H9 (cell line): ENCODE results near the gene KRT71. TPM values are rescaled to one million over a fixed set of nuclear protein-coding genes. Genes with fewer than 3 reads are reported as not detected.
A peak's percentile ranks its signal among the peaks of the same experiment; 100 is the strongest.

ENCODE experiments used
- DNase-seq: peaks from one replicate; pipeline ENCODE4 v3.0.0-alpha.2; 2017
- H2AFZ ChIP-seq: one replicate; pipeline ENCODE4 v1.6.1; 2013; ENCODE audit warnings: mild to moderate bottlenecking, low read length, control low read depth, moderate library complexity
- H2AK5ac ChIP-seq: 2 replicates; pipeline ENCODE4 v1.6.1; 2013; ENCODE audit warnings: low read length, control low read depth, mixed read lengths; ENCODE audit not compliant: insufficient read length
- H2BK120ac ChIP-seq: one replicate; pipeline ENCODE4 v1.6.1; 2013; ENCODE audit warnings: low read depth, mild to moderate bottlenecking, low read length, control low read depth, inconsistent platforms; ENCODE audit not compliant: poor library complexity, severe bottlenecking
- H2BK12ac ChIP-seq: 2 replicates; pipeline ENCODE4 v1.6.1; 2013; ENCODE audit warnings: low read length, control low read depth, mixed read lengths, low read depth; ENCODE audit not compliant: insufficient read length
- H2BK15ac ChIP-seq: 2 replicates; pipeline ENCODE4 v1.6.1; 2013; ENCODE audit warnings: low read depth, low read length, control low read depth
- H2BK20ac ChIP-seq: one replicate; pipeline ENCODE4 v1.6.1; 2013; ENCODE audit warnings: low read depth, mild to moderate bottlenecking, low read length, control low read depth, inconsistent platforms; ENCODE audit not compliant: poor library complexity, severe bottlenecking
- H2BK5ac ChIP-seq: 2 replicates; pipeline ENCODE4 v1.6.1; 2013; ENCODE audit warnings: low read length, control low read depth, mixed read lengths; ENCODE audit not compliant: insufficient read length
- H3K14ac ChIP-seq: 2 replicates; pipeline ENCODE4 v1.6.1; 2013; ENCODE audit warnings: low read length, control low read depth; ENCODE audit not compliant: insufficient read depth
- H3K18ac ChIP-seq: 2 replicates; pipeline ENCODE4 v1.6.1; 2013; ENCODE audit warnings: low read depth, mild to moderate bottlenecking, mixed read lengths, low read length, control low read depth; ENCODE audit not compliant: insufficient read length
- H3K23ac ChIP-seq: 2 replicates; pipeline ENCODE4 v1.6.1; 2013; ENCODE audit warnings: low read length, control low read depth, mixed read lengths, low read depth; ENCODE audit not compliant: insufficient read length
- H3K23me2 ChIP-seq: 2 replicates; pipeline ENCODE4 v1.6.1; 2013; ENCODE audit warnings: low read depth, mild to moderate bottlenecking, mixed read lengths, low read length, control low read depth; ENCODE audit not compliant: insufficient read length, poor library complexity, severe bottlenecking
- H3K27ac ChIP-seq: 2 replicates; pipeline ENCODE4 v1.5.1; 2013; ENCODE audit warnings: low read length, control low read depth, mixed read lengths, low read depth; ENCODE audit not compliant: insufficient read length
- H3K27me3 ChIP-seq: 2 replicates; pipeline ENCODE4 v1.6.1; 2013; ENCODE audit warnings: low read length, control low read depth, inconsistent platforms; ENCODE audit not compliant: insufficient read depth
- H3K4ac ChIP-seq: 2 replicates; pipeline ENCODE4 v1.6.1; 2013; ENCODE audit warnings: low read depth, mild to moderate bottlenecking, control low read depth, inconsistent platforms, low read length, moderate library complexity
- H3K4me1 ChIP-seq: 2 replicates; pipeline ENCODE4 v1.6.1; 2013; ENCODE audit warnings: low read length, control low read depth, inconsistent platforms; ENCODE audit not compliant: insufficient read depth
- H3K4me2 ChIP-seq: 2 replicates; pipeline ENCODE4 v1.6.1; 2013; ENCODE audit warnings: low read length, control low read depth, mixed read lengths; ENCODE audit not compliant: insufficient read length, insufficient read depth
- H3K56ac ChIP-seq: 2 replicates; pipeline ENCODE4 v1.6.1; 2013; ENCODE audit warnings: low read depth, mild to moderate bottlenecking, mixed read lengths, low read length, control low read depth; ENCODE audit not compliant: insufficient read length
- H3K79me1 ChIP-seq: 2 replicates; pipeline ENCODE4 v1.6.1; 2013; ENCODE audit warnings: low read depth, mild to moderate bottlenecking, moderate library complexity, low read length, control low read depth, inconsistent platforms; ENCODE audit not compliant: insufficient read depth, poor library complexity, severe bottlenecking
- H3K79me2 ChIP-seq: 2 replicates; pipeline ENCODE4 v1.6.1; 2013; ENCODE audit warnings: low read length, control low read depth, inconsistent platforms; ENCODE audit not compliant: insufficient read depth
- H3K9ac ChIP-seq: 2 replicates; pipeline ENCODE4 v1.6.1; 2013; ENCODE audit warnings: low read length, control low read depth, mixed read lengths; ENCODE audit not compliant: insufficient read length; ENCODE audit errors: extremely low read depth
- H3K9me3 ChIP-seq: one replicate; pipeline ENCODE4 v1.6.1; 2013; ENCODE audit warnings: low read depth, low read length, inconsistent platforms; ENCODE audit not compliant: control insufficient read depth
- H3T11ph ChIP-seq: one replicate; pipeline ENCODE4 v1.6.1; 2013; ENCODE audit warnings: mild to moderate bottlenecking, low read length, control low read depth, inconsistent platforms
- H4K20me1 ChIP-seq: one replicate; pipeline ENCODE4 v1.6.1; 2013; ENCODE audit not compliant: control insufficient read depth, insufficient read length, insufficient read depth
- H4K5ac ChIP-seq: 2 replicates; pipeline ENCODE4 v1.6.1; 2013; ENCODE audit warnings: low read depth, mild to moderate bottlenecking, mixed read lengths, low read length, control low read depth; ENCODE audit not compliant: insufficient read length
- H4K8ac ChIP-seq: replicated peaks from 2 replicates; pipeline ENCODE4 v1.6.1; 2013; ENCODE audit warnings: low read length, control low read depth, mixed read lengths, low read depth; ENCODE audit not compliant: insufficient read length
- H4K91ac ChIP-seq: 2 replicates; pipeline ENCODE4 v1.6.1; 2013; ENCODE audit warnings: low read depth, mild to moderate bottlenecking, moderate library complexity, mixed read lengths, low read length, control low read depth; ENCODE audit not compliant: insufficient read length
- H3K27ac Mint-ChIP-seq, 3 experiments: 2 replicates in 2 of 3; 3 replicates in 1 of 3; pipeline ENCODE4 v1.8.0; 2020 to 2021; ENCODE audit warnings: mixed read lengths in 3 of 3, mild to moderate bottlenecking in 1 of 3, moderate library complexity in 1 of 3
- H3K27me3 Mint-ChIP-seq: 2 replicates; pipeline ENCODE4 v1.8.0; 2021; ENCODE audit warnings: low read depth, mild to moderate bottlenecking, moderate library complexity, mixed read lengths
- H3K36me3 Mint-ChIP-seq, 3 experiments: 2 replicates in 2 of 3; 3 replicates in 1 of 3; pipeline ENCODE4 v1.8.0; 2020 to 2021; ENCODE audit warnings: low read depth in 3 of 3, mixed read lengths in 3 of 3; ENCODE audit not compliant: insufficient read depth in 1 of 3
- H3K4me1 Mint-ChIP-seq, 2 experiments: 2 replicates each; pipeline ENCODE4 v1.8.0; 2020; ENCODE audit warnings: mixed read lengths in 2 of 2
- H3K4me3 Mint-ChIP-seq, 2 experiments: 2 replicates in 1 of 2; 3 replicates in 1 of 2; pipeline ENCODE4 v1.8.0; 2020 to 2021; ENCODE audit warnings: mild to moderate bottlenecking in 2 of 2, mixed read lengths in 2 of 2, moderate library complexity in 1 of 2
- H3K9me3 Mint-ChIP-seq, 2 experiments: 2 replicates in 1 of 2; 3 replicates in 1 of 2; pipeline ENCODE4 v1.8.0; 2020; ENCODE audit warnings: mild to moderate bottlenecking in 2 of 2, mixed read lengths in 2 of 2, moderate library complexity in 1 of 2
- WGBS: extraction: QIAGEN DNeasy Blood & Tissue Kit; methylation state at CpG from one replicate; pipeline ENCODE4 v1.1.7; 2013; ENCODE audit warnings: missing lambda C conversion rate, low lambda C conversion rate, mixed read lengths; ENCODE audit not compliant: insufficient read length; ENCODE audit errors: extremely low coverage; 5-methylcytosine and 5-hydroxymethylcytosine counted together
- total RNA-seq: library from RNA; stranded (reverse); gene quantifications from 2 replicates; pipeline ENCODE4 v1.2.1, GENCODE V29; 2021
- TF ChIP-seq, protein P1 (sequence below): fragments of 200-600 bp; sonication (generic); conservative IDR thresholded peaks from 3 replicates; pipeline ENCODE4 v1.8.0; 2021; ENCODE audit warnings: antibody characterized with exemption, mild to moderate bottlenecking

The KRT71 gene
- total RNA-seq, 1 experiment from 2014 or later: not detected

DNA sequence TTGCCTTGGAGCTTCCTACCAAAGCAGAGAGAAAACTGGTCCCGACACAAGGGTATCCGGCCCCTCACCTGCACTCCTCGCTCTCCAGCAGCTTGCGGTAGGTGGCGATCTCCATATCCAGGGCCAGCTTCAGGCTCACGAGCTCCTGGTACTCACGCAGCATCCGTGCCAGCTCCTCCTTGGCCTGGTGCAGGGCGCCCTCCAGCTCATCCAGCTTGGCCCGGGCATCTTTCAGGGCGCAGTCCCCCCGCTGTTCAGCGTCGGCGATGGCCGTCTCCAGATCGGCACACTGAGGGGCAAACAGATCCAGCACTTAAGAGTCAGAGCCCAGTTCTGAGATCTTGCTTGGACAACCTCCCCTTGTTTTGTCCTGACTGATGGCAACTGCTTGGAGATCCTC lies 34.6 kb upstream of the KRT71 start:
- Histone ChIP-seq H4K91ac (no peak overlapping the region), H3K18ac (no peak overlapping the region), H4K20me1 (no peaks in the 10 kb centered on the region), H2BK5ac (no peak overlapping the region), H3K27me3 (no peaks in the 10 kb centered on the region), H3K56ac (no peak overlapping the region), H3K23ac (no peak overlapping the region), H3T11ph (no peak overlapping the region), H3K9me3 (peaks cover 15% of the 10 kb centered on the region), H2BK15ac (no peak overlapping the region), H3K79me2 (no peaks in the 10 kb centered on the region), H2BK12ac (no peak overlapping the region), H3K4me2 (no peak overlapping the region), H3K9ac (no peak overlapping the region), H2BK20ac (no peak overlapping the region), H3K4me1 (no peaks in the 10 kb centered on the region), H2AFZ (no peak overlapping the region), H3K23me2 (no peaks in the 10 kb centered on the region), H4K5ac (no peak overlapping the region), H3K14ac (no peak overlapping the region), H2AK5ac (no peak overlapping the region), H2BK120ac (no peak overlapping the region), H3K4ac (no peak overlapping the region), H3K79me1 (no peaks in the 10 kb centered on the region), H4K8ac (no peak overlapping the region), H3K27ac (no peak overlapping the region)
- peak; percentile 60 for DNase-seq
- Mint-ChIP-seq H3K4me3 (no peak overlapping the region), H3K9me3 (peaks cover 23 to 30% of the 10 kb centered on the region in 2 experiments), H3K36me3 (peaks cover 3 to 13% (median 11%) of the 10 kb centered on the region in 3 experiments), H3K27me3 (peaks cover 14% of the 10 kb centered on the region), H3K4me1 (peaks cover 3% of the 10 kb centered on the region in 2 experiments; a peak in 3 of 4 replicates), H3K27ac (peak overlapping the region in 1 of 3 experiments; percentile 22; a peak in 1 of 7 replicates)
- no CpG with 5 or more reads among the region's 17 CpGs for WGBS
- TF ChIP-seq, protein P1, sequence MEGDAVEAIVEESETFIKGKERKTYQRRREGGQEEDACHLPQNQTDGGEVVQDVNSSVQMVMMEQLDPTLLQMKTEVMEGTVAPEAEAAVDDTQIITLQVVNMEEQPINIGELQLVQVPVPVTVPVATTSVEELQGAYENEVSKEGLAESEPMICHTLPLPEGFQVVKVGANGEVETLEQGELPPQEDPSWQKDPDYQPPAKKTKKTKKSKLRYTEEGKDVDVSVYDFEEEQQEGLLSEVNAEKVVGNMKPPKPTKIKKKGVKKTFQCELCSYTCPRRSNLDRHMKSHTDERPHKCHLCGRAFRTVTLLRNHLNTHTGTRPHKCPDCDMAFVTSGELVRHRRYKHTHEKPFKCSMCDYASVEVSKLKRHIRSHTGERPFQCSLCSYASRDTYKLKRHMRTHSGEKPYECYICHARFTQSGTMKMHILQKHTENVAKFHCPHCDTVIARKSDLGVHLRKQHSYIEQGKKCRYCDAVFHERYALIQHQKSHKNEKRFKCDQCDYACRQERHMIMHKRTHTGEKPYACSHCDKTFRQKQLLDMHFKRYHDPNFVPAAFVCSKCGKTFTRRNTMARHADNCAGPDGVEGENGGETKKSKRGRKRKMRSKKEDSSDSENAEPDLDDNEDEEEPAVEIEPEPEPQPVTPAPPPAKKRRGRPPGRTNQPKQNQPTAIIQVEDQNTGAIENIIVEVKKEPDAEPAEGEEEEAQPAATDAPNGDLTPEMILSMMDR: peak; percentile 25; the same call in 1 of the 3 replicates
